Spleen (tissue), 11 donors: ENCODE measurements around the gene BPIFB2. TPM values are rescaled to one million over a fixed set of nuclear protein-coding genes. Genes with fewer than 3 reads are reported as not detected.
"Not testable (repeated sequence)": the region's sequence is repeated elsewhere in the genome, so short reads cannot be mapped to it uniquely, and the experiment has no call there.

ENCODE experiments used
- DNase-seq: peaks from one replicate; pipeline ENCODE4 v3.0.0-alpha.2; 2020
- H3K27ac ChIP-seq, 8 donors: fragments of 200-600 bp; sonication (generic) in 7 of 8; 1 replicate in 4 of 8; 2 replicates in 4 of 8; pipeline versions ENCODE4 v1.5.0 to v1.8.0; 2016 to 2021; ENCODE audit warnings: inconsistent platforms in 4 of 8, mild to moderate bottlenecking in 4 of 8, moderate library complexity in 1 of 8
- H3K27me3 ChIP-seq, 7 donors: fragments of 200-600 bp; sonication (generic) in 6 of 7; replicated peaks in 1 of 7; 1 replicate in 4 of 7; 2 replicates in 3 of 7; pipeline versions ENCODE4 v1.5.0 to v1.8.0; 2016 to 2021; ENCODE audit warnings: inconsistent platforms in 3 of 7, mild to moderate bottlenecking in 1 of 7
- H3K36me3 ChIP-seq, 6 donors: fragments of 200-600 bp; sonication (generic) in 5 of 6; 1 replicate in 4 of 6; 2 replicates in 2 of 6; pipeline versions ENCODE4 v1.5.0 to v1.8.0; 2016 to 2021; ENCODE audit warnings: inconsistent platforms in 2 of 6
- H3K4me1 ChIP-seq, 6 donors: fragments of 200-600 bp; sonication (generic) in 5 of 6; 1 replicate in 3 of 6; 2 replicates in 3 of 6; pipeline versions ENCODE4 v1.5.0 to v1.8.0; 2016 to 2021; ENCODE audit warnings: inconsistent platforms in 3 of 6
- H3K4me3 ChIP-seq, 8 donors: fragments of 200-600 bp; sonication (generic) in 7 of 8; 1 replicate in 4 of 8; 2 replicates in 4 of 8; pipeline versions ENCODE4 v1.5.0 to v1.8.0; 2016 to 2021; ENCODE audit warnings: inconsistent platforms in 4 of 8, mild to moderate bottlenecking in 4 of 8, moderate library complexity in 2 of 8
- H3K9me3 ChIP-seq, 8 donors: fragments of 200-600 bp; sonication (generic) in 7 of 8; 1 replicate in 4 of 8; 2 replicates in 4 of 8; pipeline versions ENCODE4 v1.5.0 to v1.8.0; 2016 to 2021; ENCODE audit warnings: inconsistent platforms in 4 of 8
- CTCF ChIP-seq, 11 experiments: fragments of 200-600 bp in 7 of 11; fragments of 450-650 bp in 4 of 11; sonication (generic) in 4 of 11; IDR thresholded peaks in 8 of 11; conservative IDR thresholded peaks in 3 of 11; 1 replicate in 7 of 11; 2 replicates in 4 of 11; pipeline versions ENCODE4 v1.4.0 to v1.8.0; 2016 to 2021; ENCODE audit warnings: antibody characterized with exemption in 11 of 11, inconsistent platforms in 4 of 11, mild to moderate bottlenecking in 1 of 11
- POLR2A ChIP-seq, 3 donors: fragments of 450-650 bp; IDR thresholded peaks; one replicate each; pipeline ENCODE4 v1.5.1; 2017; ENCODE audit warnings: antibody characterized with exemption in 3 of 3, mild to moderate bottlenecking in 1 of 3
- POLR2AphosphoS5 ChIP-seq, 3 donors: sonication (generic); formaldehyde crosslinking; IDR thresholded peaks; one replicate each; pipeline ENCODE4 v1.5.1; 2017; ENCODE audit warnings: antibody characterized with exemption in 3 of 3
- WGBS, 5 donors: extraction: QIAGEN DNeasy Blood & Tissue Kit in 3 of 5; methylation state at CpG; one replicate each; pipeline versions ENCODE4 v1.1.5 to v1.1.7; 2013 to 2018; 5-methylcytosine and 5-hydroxymethylcytosine counted together
- intact Hi-C: fragments of 100-400 bp; cut with DNase I; formaldehyde crosslinking; loops from one replicate; pipeline ENCODE4 v1.15.0; 2023; ENCODE audit warnings: low total_unique reads
- polyA plus RNA-seq, 3 donors: library from polyadenylated mRNA; stranded (reverse); fragments of 200-250 nt; gene quantifications; one replicate each; pipeline ENCODE4 v1.2.1, GENCODE V29; 2013
- total RNA-seq, 7 donors: library from RNA; depleted of rRNA in 3 of 7; stranded (reverse); fragments of >200 nt in 3 of 7; fragmentation: NEBNext Ultra II Directional in 4 of 7; extraction: Animal tissue kit (Norgen Biotek cat#: 25700) in 4 of 7; gene quantifications; one replicate each; pipeline versions ENCODE4 v1.1.0 to v1.2.1, GENCODE V29; 2016 to 2021
- donor health status: healthy with polysubstance abuse.
- donor health status: DM: no; HTN: no; CAD: no; lungs with moderate emphysema.
- donor health status: DM: no; HTN: no; CAD: no.
- donor health status: Bipolar disorder and iron deficiency.
- donor health status: healthy.
- donor health status: DM: no; HTN: no; CAD: no.
- donor health status: DM: yes; HTN: yes; CAD: no.

BPIFB2 gene
- total and polyA plus RNA-seq, 10 donors, result not detected

- Histone ChIP-seq H3K27ac (no peak overlapping the region), H3K9me3 (peaks cover 3 to 33% (median 24%) of the 10 kb centered on the region in 8 donors), H3K4me1 (no peaks in the 10 kb centered on the region), H3K27me3 (no peaks in the 10 kb centered on the region), H3K36me3 (no peaks in the 10 kb centered on the region), H3K4me3 (no peak overlapping the region)
- DNase-seq, result no peak
- no peak for TF ChIP-seq CTCF (IDR thresholded peaks at IDR 0.05 in 8 of 11, conservative IDR thresholded peaks at IDR 0.05 in 3 of 11)
- no peak for TF ChIP-seq POLR2A (IDR thresholded peaks at IDR 0.05)
- TF ChIP-seq POLR2AphosphoS5 (IDR thresholded peaks at IDR 0.05), result no peak
- intact Hi-C loops, result no loop called here
- WGBS, 5 donors, result 52 to 74% (median 59%) methylated on average over 1 of the region's 1 CpG
Measured at GRCh38 chr20:33043731-33044181, 36.3 kb downstream of the BPIFB2 start.

GRCh38 chr20:33045129-33045721, 37.7 kb downstream of the BPIFB2 start:
- peaks cover 3 to 33% (median 24%) of the 10 kb centered on the region in 8 donors for H3K9me3 ChIP-seq
- H3K27me3 ChIP-seq, H3K4me3 ChIP-seq, H3K4me1 ChIP-seq, H3K27ac ChIP-seq, DNase-seq, intact Hi-C loops, H3K36me3 ChIP-seq: not testable (repeated sequence)
- WGBS, 5 donors, result 79 to 92% (median 88%) methylated on average over 15 of the region's 15 CpGs

- no peak for TF ChIP-seq POLR2AphosphoS5 (IDR thresholded peaks at IDR 0.05)
- no peak for TF ChIP-seq POLR2A (IDR thresholded peaks at IDR 0.05)
- TF ChIP-seq CTCF (IDR thresholded peaks at IDR 0.05 in 8 of 11, conservative IDR thresholded peaks at IDR 0.05 in 3 of 11), result no peak
- no peaks in the 10 kb centered on the region for H3K36me3 ChIP-seq
- no peak overlapping the region for H3K4me3 ChIP-seq
- no peak for DNase-seq
- H3K9me3 ChIP-seq, result peaks cover 3 to 33% (median 24%) of the 10 kb centered on the region in 8 donors
- H3K4me1 ChIP-seq, result no peaks in the 10 kb centered on the region
- H3K27me3 ChIP-seq, result no peaks in the 10 kb centered on the region
- no peak overlapping the region for H3K27ac ChIP-seq
- WGBS, 5 donors, result 77 to 83% (median 79%) methylated on average over 3 of the region's 3 CpGs
- intact Hi-C loops, result no loop called here
Measured at GRCh38 chr20:33046412-33046811, 38.9 kb downstream of the BPIFB2 start.

- Histone ChIP-seq H3K27me3 (no peaks in the 10 kb centered on the region), H3K9me3 (peaks cover 0 to 7% (median 4%) of the 10 kb centered on the region in 8 donors), H3K27ac (no peak overlapping the region), H3K36me3 (no peaks in the 10 kb centered on the region), H3K4me3 (no peak overlapping the region), H3K4me1 (no peaks in the 10 kb centered on the region)
- 67 to 91% (median 88%) methylated on average over 4 of the region's 4 CpGs for WGBS, 5 donors
- no peak for DNase-seq
- intact Hi-C loops, result no loop called here
- TF ChIP-seq POLR2A (IDR thresholded peaks at IDR 0.05) (no peak), POLR2AphosphoS5 (IDR thresholded peaks at IDR 0.05) (no peak), CTCF (IDR thresholded peaks at IDR 0.05 in 8 of 11, conservative IDR thresholded peaks at IDR 0.05 in 3 of 11) (no peak)
Measured at GRCh38 chr20:33051333-33051732, 43.8 kb downstream of the BPIFB2 start.
